Endodermal cell (in vitro differentiated cells): ENCODE data around the gene UBE2G1. TPM values are rescaled to one million over a fixed set of nuclear protein-coding genes. Genes with fewer than 3 reads are reported as not detected.
A peak's percentile ranks its signal among the peaks of the same experiment; 100 is the strongest.

Source experiments
- DNase-seq: peaks from one replicate; pipeline ENCODE4 v3.0.0-alpha.2; 2017
- H3K27ac ChIP-seq: 2 replicates; pipeline ENCODE4 v1.5.1; 2013; ENCODE audit warnings: mild to moderate bottlenecking, low read depth, low read length, moderate library complexity
- H3K27me3 ChIP-seq: 2 replicates; pipeline ENCODE4 v1.6.1; 2013; ENCODE audit warnings: mild to moderate bottlenecking, low read length, moderate library complexity; ENCODE audit not compliant: insufficient read depth, control insufficient read depth, poor library complexity, severe bottlenecking
- H3K36me3 ChIP-seq: 2 replicates; pipeline ENCODE4 v1.7.0; 2013; ENCODE audit warnings: mild to moderate bottlenecking, low read length, moderate library complexity; ENCODE audit not compliant: control insufficient read depth, insufficient read depth
- H3K4me1 ChIP-seq: one replicate; pipeline ENCODE4 v1.7.0; 2013; ENCODE audit warnings: low read length; ENCODE audit not compliant: control insufficient read depth, insufficient read depth
- H3K4me3 ChIP-seq: 2 replicates; pipeline ENCODE4 v1.5.1; 2013; ENCODE audit warnings: mild to moderate bottlenecking, low read length, moderate library complexity
- H3K9ac ChIP-seq: 2 replicates; pipeline ENCODE4 v1.6.1; 2013; ENCODE audit warnings: mild to moderate bottlenecking, low read length, moderate library complexity; ENCODE audit not compliant: poor library complexity, severe bottlenecking; ENCODE audit errors: extremely low read depth
- H3K9me3 ChIP-seq: 2 replicates; pipeline ENCODE4 v1.6.1; 2013; ENCODE audit warnings: mild to moderate bottlenecking, low read length, moderate library complexity; ENCODE audit not compliant: control insufficient read depth
- H3K27ac Mint-ChIP-seq: 2 replicates; pipeline ENCODE4 v1.8.0; 2020; ENCODE audit warnings: mixed read lengths
- H3K27me3 Mint-ChIP-seq: 2 replicates; pipeline ENCODE4 v1.8.0; 2021; ENCODE audit warnings: mild to moderate bottlenecking, mixed read lengths; ENCODE audit not compliant: insufficient read depth
- H3K36me3 Mint-ChIP-seq: 2 replicates; pipeline ENCODE4 v1.8.0; 2020; ENCODE audit warnings: low read depth, mixed read lengths
- H3K4me1 Mint-ChIP-seq: 2 replicates; pipeline ENCODE4 v1.8.0; 2020; ENCODE audit warnings: mixed read lengths
- H3K4me3 Mint-ChIP-seq: 2 replicates; pipeline ENCODE4 v1.8.0; 2020; ENCODE audit warnings: mild to moderate bottlenecking, moderate library complexity, mixed read lengths
- H3K9me3 Mint-ChIP-seq: 2 replicates; pipeline ENCODE4 v1.8.0; 2020; ENCODE audit warnings: mild to moderate bottlenecking, mixed read lengths
- WGBS, 2 experiments: methylation state at CpG; one replicate each; pipeline versions ENCODE4 v1.1.5 to v1.1.7; 2013; ENCODE audit warnings: missing lambda C conversion rate in 2 of 2, mixed read lengths in 1 of 2; ENCODE audit not compliant: insufficient coverage in 1 of 2, insufficient read length in 1 of 2; 5-methylcytosine and 5-hydroxymethylcytosine counted together
- total RNA-seq, 2 donors: library from RNA; stranded (reverse); fragmentation: NEBNext Ultra II Directional in 1 of 2; extraction: Animal tissue kit (Norgen Biotek cat#: 25700) in 1 of 2; gene quantifications; 2 replicates in 1 of 2; 3 replicates in 1 of 2; pipeline ENCODE4 v1.2.1, GENCODE V29; 2021
- TF ChIP-seq, protein P1 (sequence below): fragments of 200-600 bp; sonication (generic); conservative IDR thresholded peaks from 2 replicates; pipeline ENCODE4 v1.5.0; 2021; ENCODE audit warnings: antibody characterized with exemption, mild to moderate bottlenecking

Gene UBE2G1
- total RNA-seq, 2 donors from 2014 or later: 85.5 to 104 TPM

DNA sequence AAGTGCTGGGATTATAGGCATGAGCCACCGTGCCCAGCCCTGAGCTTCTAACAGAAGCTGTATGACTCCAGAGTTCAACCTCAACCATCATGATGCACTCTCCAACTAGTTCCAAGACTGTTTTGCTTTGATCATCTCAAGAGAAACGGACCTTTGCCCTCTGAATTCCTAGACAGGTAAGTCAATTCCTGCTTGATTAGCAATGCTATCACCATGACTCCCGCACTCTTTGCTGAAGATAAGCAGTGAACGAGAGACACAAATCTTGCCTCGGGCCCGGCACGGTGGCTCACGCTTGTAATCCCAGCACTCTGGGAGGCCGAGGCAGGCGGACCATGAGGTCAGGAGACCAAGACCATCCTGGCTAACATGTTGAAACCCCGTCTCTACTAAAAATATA lies 124.9 kb downstream of the UBE2G1 start:
- H3K4me3 Mint-ChIP-seq: no peak overlapping the region
- Histone ChIP-seq H3K9ac (no peak overlapping the region), H3K4me3 (no peak overlapping the region), H3K27me3 (no peaks in the 10 kb centered on the region), H3K27ac (no peak overlapping the region), H3K36me3 (peaks cover 61% of the 10 kb centered on the region), H3K9me3 (no peaks in the 10 kb centered on the region), H3K4me1 (no peaks in the 10 kb centered on the region)
- 86 to 91% methylated on average over 8 to 11 of the region's 11 CpGs for WGBS, 2 experiments
- H3K36me3 Mint-ChIP-seq: peaks cover 55% of the 10 kb centered on the region
- peaks cover 4% of the 10 kb centered on the region for H3K4me1 Mint-ChIP-seq
- H3K27me3 Mint-ChIP-seq: no peaks in the 10 kb centered on the region
- peak; percentile 48 for DNase-seq
- no peaks in the 10 kb centered on the region for H3K9me3 Mint-ChIP-seq
- TF ChIP-seq, protein P1, sequence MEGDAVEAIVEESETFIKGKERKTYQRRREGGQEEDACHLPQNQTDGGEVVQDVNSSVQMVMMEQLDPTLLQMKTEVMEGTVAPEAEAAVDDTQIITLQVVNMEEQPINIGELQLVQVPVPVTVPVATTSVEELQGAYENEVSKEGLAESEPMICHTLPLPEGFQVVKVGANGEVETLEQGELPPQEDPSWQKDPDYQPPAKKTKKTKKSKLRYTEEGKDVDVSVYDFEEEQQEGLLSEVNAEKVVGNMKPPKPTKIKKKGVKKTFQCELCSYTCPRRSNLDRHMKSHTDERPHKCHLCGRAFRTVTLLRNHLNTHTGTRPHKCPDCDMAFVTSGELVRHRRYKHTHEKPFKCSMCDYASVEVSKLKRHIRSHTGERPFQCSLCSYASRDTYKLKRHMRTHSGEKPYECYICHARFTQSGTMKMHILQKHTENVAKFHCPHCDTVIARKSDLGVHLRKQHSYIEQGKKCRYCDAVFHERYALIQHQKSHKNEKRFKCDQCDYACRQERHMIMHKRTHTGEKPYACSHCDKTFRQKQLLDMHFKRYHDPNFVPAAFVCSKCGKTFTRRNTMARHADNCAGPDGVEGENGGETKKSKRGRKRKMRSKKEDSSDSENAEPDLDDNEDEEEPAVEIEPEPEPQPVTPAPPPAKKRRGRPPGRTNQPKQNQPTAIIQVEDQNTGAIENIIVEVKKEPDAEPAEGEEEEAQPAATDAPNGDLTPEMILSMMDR: no peak
- H3K27ac Mint-ChIP-seq: no peak overlapping the region

DNA sequence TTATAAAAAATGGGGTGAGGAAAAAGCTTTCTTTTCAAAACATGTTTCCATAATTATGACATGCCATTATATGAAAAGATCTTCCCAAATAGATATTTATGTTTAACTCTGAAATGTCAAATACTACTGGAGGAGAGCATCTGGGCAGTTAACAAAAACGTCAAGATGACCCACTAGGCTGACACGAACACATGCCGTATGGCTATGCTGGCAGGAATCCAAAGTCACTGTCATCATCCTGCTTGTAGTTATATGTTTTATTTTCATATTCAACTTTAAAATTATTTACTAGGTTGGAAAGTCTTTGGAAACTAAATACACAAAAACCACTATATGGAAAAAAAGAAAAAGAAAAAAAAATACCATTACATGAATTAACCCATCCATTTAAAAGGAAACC lies 130.0 kb downstream of the UBE2G1 start:
- TF ChIP-seq, protein P1: no peak
- no peaks in the 10 kb centered on the region for H3K27me3 Mint-ChIP-seq
- no peak overlapping the region for H3K4me3 Mint-ChIP-seq
- Histone ChIP-seq H3K36me3 (peaks cover 88% of the 10 kb centered on the region), H3K4me1 (no peaks in the 10 kb centered on the region), H3K9ac (no peak overlapping the region), H3K4me3 (no peak overlapping the region), H3K9me3 (no peaks in the 10 kb centered on the region), H3K27ac (no peak overlapping the region), H3K27me3 (no peaks in the 10 kb centered on the region)
- peaks cover 62% of the 10 kb centered on the region for H3K36me3 Mint-ChIP-seq
- DNase-seq: no peak
- no peaks in the 10 kb centered on the region for H3K4me1 Mint-ChIP-seq
- no peak overlapping the region for H3K27ac Mint-ChIP-seq
- no peaks in the 10 kb centered on the region for H3K9me3 Mint-ChIP-seq
- 94 to 97% methylated on average over 2 to 3 of the region's 3 CpGs for WGBS, 2 experiments

- Mint-ChIP-seq H3K27ac (peak overlapping the region; percentile 59), H3K36me3 (peaks cover 60% of the 10 kb centered on the region), H3K9me3 (no peaks in the 10 kb centered on the region), H3K27me3 (no peaks in the 10 kb centered on the region), H3K4me1 (no peaks in the 10 kb centered on the region), H3K4me3 (no peak overlapping the region)
- no peaks in the 10 kb centered on the region for H3K9me3 ChIP-seq
- no peak overlapping the region for H3K9ac ChIP-seq
- H3K27me3 ChIP-seq: no peaks in the 10 kb centered on the region
- 99 to 100% methylated on average over 3 to 7 of the region's 8 CpGs for WGBS, 2 experiments
- H3K4me3 ChIP-seq: no peak overlapping the region
- peaks cover 88% of the 10 kb centered on the region for H3K36me3 ChIP-seq
- H3K4me1 ChIP-seq: no peaks in the 10 kb centered on the region
- H3K27ac ChIP-seq: no peak overlapping the region
- DNase-seq: no peak
- TF ChIP-seq, protein P1: no peak
These were observed 130.8 kb downstream of the UBE2G1 start for GRCh38 chr17:4235372-4236279.
